SK-N-SH treated with all-trans-retinoic acid at 6 μM for 48 hours (cell line): ENCODE measurements around the gene DNASE1L3.

Experiments
- BACH2 ChIP-seq: fragments of 250-450 bp; sonication (Bioruptor Pico); IDR thresholded peaks from 2 replicates; pipeline ENCODE4 v1.9.0; 2021; ENCODE audit warnings: mild to moderate bottlenecking, borderline replicate concordance
- CREB5 ChIP-seq: fragments of 250-450 bp; sonication (Bioruptor Pico); IDR thresholded peaks from 2 replicates; pipeline ENCODE4 v1.5.1; 2020; ENCODE audit warnings: low read depth, mild to moderate bottlenecking, moderate library complexity
- GLIS3 ChIP-seq: fragments of 250-450 bp; sonication (Bioruptor Pico); IDR thresholded peaks from 2 replicates; pipeline ENCODE4 v1.5.0; 2020; ENCODE audit warnings: mild to moderate bottlenecking, moderate library complexity
- SNAI2 ChIP-seq: fragments of 250-450 bp; sonication (Bioruptor Pico); IDR thresholded peaks from 2 replicates; pipeline ENCODE4 v1.5.0; 2020; ENCODE audit warnings: mild to moderate bottlenecking, moderate library complexity
- ZFP3 ChIP-seq: fragments of 250-450 bp; sonication (Bioruptor Pico); IDR thresholded peaks from 2 replicates; pipeline ENCODE4 v1.5.0; 2020; ENCODE audit warnings: mild to moderate bottlenecking, moderate library complexity
- ZFP30 ChIP-seq: fragments of 450-650 bp; formaldehyde crosslinking; IDR thresholded peaks from 2 replicates; pipeline ENCODE4 v1.5.0; 2022; ENCODE audit warnings: mild to moderate bottlenecking, moderate library complexity
- ZNF565 ChIP-seq: fragments of 450-650 bp; formaldehyde crosslinking; conservative IDR thresholded peaks from 2 replicates; pipeline ENCODE4 v1.5.0; 2020; ENCODE audit warnings: low read depth, mild to moderate bottlenecking, moderate library complexity
- ZNF8 ChIP-seq: fragments of 450-650 bp; formaldehyde crosslinking; IDR thresholded peaks from 2 replicates; pipeline ENCODE4 v1.5.0; 2020; ENCODE audit warnings: mild to moderate bottlenecking, moderate library complexity
- TF ChIP-seq, protein P1 (sequence below): fragments of 250-450 bp; sonication (Bioruptor Pico); IDR thresholded peaks from 2 replicates; pipeline ENCODE4 v1.8.0; 2020; ENCODE audit warnings: mild to moderate bottlenecking, moderate library complexity, borderline replicate concordance

DNA sequence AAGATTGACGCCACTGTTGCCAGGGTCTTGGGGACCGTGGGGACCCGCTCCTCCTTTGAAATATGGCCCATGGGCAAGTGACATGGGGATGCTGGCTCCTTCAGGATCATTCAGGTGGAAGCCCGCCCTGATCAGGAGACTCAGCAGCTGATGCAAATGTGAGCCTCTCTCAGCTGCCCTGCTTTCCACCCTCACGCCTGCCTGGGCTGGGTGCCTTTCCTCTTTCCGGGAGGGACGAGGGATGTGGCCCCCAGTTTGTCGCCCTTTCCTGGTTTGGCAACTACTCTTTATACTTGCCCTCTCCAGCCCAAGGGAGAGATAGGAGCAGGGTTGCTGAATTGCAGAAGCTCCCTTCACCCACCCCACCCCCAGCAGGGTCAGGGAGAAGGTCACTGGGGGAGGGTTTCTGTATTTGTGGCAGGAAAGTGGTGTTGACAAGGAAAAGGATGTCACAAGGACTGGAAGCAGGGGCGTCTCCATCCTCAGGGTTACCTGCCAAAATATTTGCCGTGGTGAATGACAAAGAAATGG lies 21.8 kb downstream of the DNASE1L3 start:
- TF ChIP-seq ZNF565 (CRISPR knock-in tag), result no peak
- TF ChIP-seq, protein P1, sequence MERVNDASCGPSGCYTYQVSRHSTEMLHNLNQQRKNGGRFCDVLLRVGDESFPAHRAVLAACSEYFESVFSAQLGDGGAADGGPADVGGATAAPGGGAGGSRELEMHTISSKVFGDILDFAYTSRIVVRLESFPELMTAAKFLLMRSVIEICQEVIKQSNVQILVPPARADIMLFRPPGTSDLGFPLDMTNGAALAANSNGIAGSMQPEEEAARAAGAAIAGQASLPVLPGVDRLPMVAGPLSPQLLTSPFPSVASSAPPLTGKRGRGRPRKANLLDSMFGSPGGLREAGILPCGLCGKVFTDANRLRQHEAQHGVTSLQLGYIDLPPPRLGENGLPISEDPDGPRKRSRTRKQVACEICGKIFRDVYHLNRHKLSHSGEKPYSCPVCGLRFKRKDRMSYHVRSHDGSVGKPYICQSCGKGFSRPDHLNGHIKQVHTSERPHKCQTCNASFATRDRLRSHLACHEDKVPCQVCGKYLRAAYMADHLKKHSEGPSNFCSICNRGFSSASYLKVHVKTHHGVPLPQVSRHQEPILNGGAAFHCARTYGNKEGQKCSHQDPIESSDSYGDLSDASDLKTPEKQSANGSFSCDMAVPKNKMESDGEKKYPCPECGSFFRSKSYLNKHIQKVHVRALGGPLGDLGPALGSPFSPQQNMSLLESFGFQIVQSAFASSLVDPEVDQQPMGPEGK, result no peak
- no peak for TF ChIP-seq ZNF8 (CRISPR knock-in tag)
- no peak for TF ChIP-seq ZFP30 (CRISPR knock-in tag)
- no peak for TF ChIP-seq ZFP3
- no peak for TF ChIP-seq BACH2
- TF ChIP-seq CREB5 (CRISPR knock-in tag), result no peak
- TF ChIP-seq GLIS3 (CRISPR knock-in tag), result no peak
- TF ChIP-seq SNAI2 (CRISPR knock-in tag), result no peak
